DMS153 (cell line): ENCODE data around the gene ARRDC1.
"Not testable (repeated sequence)": the region's sequence is repeated elsewhere in the genome, so short reads cannot be mapped to it uniquely, and the experiment has no call there.

Experiments
- DNase-seq: peaks from one replicate; lab custom pipeline; 2025; lab: John Stamatoyannopoulos, UW

ARRDC1 gene

DNA sequence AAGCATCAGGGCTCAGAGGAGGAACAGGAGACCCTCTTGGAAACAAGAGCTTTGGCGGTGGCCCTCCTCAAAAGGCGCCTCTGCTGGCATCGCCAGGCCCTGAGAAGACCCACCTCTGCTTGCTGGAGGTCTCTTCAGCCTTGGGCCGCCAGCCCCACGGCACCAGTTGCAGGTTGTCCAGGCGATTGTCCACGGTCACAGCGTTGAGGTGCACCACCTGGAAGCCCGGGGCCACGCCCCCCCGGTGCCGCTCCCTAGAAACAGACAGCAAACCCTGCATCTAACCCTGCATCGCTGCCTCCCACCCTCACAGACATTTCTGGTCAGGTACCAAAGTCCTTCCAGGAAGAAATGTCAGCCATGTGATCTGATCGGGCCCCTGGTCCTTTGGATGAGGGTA lies 18.6 kb upstream of the ARRDC1 start:
- no peak for DNase-seq

DNA sequence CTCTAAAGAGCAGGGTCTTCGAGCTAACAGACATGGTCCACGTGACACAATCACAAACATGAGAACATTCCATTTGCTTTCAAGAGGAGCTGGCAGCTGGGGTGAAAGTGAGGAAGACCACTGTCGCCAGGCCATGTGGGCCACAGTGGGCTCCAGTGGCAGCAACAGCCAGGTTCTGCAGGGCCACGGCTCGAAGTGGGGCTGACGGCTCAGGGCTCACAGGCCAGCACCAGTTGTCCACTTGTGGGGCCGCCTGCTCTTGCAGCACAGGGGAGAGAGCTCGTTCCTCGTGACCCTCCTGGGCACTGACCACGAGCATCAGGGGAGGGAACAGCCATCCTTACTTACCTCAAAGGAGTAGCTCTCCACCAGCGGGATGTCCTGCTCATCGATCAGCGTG lies 17.2 kb upstream of the ARRDC1 start:
- DNase-seq = no peak

GRCh38 chr9:137588891-137589290 lies 16.6 kb upstream of the ARRDC1 start:
- DNase-seq = no peak

GRCh38 chr9:137589441-137590122 lies 15.9 kb upstream of the ARRDC1 start:
- no peak for DNase-seq

- DNase-seq = no peak
Measured at GRCh38 chr9:137590123-137590468, 15.4 kb upstream of the ARRDC1 start.

DNA sequence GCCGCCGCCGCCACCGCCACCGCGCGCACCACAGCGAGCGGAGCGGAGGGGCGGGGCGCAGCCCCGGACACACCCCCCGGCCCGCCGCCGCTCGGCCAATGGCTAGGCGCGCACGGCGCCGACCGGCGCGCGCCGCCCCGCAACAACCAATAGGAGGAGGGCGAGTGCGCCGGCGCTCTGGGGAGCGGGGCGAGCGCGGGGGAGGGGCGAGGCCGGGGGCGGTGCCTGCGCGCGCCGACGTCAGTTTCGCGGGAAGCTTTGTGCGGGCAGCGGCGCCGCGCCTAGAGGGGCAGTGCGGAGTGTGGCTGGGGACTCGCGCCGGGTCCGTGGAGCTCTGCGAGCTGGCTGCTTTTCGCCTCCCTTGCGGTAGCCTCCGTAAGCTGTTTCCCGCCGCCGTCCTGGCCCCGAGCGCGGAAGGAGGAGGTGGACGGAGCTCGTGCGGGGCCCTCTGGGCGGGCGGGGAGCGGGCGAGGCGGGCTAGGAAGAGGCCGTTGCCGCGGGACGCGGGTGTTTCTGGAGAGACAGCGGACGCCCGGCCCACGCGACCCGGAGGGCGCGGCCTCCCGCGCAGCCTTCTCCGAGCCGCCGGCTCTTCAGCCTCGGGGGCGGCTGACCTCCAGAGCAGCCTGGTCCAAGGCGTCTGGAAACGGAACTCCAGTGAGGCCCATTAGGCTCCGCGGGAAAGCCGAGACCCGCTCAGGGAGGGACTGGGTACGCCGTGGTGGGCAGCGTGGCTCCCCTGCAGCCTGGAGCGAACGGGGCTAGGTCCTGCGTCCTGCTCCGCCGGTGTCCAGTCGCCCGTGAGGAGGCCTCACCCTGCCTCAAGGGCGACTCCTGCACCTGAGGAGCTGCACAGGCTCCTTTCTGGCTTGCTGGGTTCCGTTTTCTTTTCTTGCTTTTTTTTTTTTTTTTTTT lies 14.8 kb upstream of the ARRDC1 start, which contains the start of gene ZMYND19:
Gene ZMYND19 (minus strand): TSS at position 44 of the 915 bp plus-strand sequence. CDS start 249 bp downstream, outside the sequence.
- DNase-seq = peak; percentile 72

GRCh38 chr9:137592767-137593166 lies 12.7 kb upstream of the ARRDC1 start:
- no peak for DNase-seq

- no peak for DNase-seq
Measured at GRCh38 chr9:137593176-137593575, 12.3 kb upstream of the ARRDC1 start.

DNA sequence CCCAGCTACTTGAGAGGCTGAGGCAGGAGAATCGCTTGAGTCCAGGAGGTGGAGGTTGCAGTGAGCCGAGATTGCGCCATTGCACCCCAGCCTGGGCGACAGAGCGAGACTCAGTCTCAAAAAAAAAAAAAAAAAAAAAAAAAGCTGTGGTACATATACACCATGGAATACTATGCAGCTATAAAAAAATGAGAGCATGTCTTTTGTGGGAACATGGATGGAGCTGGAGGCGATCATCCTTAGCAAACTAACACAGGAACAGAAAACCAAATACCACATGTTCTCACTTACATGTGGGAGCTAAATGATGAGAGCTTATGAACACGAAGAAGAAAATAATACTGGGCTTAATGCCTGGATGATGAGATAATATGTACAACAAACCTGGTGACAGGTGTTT lies 8.9 kb upstream of the ARRDC1 start:
- not testable (repeated sequence) for DNase-seq

- no peak for DNase-seq
Measured at GRCh38 chr9:137598943-137599342, 6.5 kb upstream of the ARRDC1 start.

- DNase-seq = no peak
Measured at GRCh38 chr9:137602661-137603060, 2.8 kb upstream of the ARRDC1 start.

DNA sequence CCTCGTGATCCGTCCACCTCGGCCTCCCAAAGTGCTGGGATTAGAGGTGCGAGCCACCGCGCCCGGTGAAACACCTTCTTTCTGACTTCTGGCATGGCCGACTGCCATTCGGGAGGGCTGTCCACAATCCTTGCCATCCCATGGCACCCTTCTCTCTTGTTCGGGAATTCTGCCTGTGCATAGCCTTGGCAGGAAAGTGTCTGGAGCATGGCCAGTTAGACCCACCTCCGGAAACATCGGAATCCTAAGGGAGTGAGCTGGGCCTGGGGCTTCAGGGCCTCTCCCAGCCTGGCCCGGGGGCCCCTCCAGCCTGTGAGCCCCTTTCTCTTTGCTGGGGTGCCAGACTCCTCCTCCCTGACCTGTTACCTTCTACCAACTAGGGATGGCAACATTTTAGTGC lies 1.6 kb upstream of the ARRDC1 start:
- DNase-seq = no peak

GRCh38 chr9:137604345-137605086 lies 970 bp upstream of the ARRDC1 start:
- DNase-seq = no peak

GRCh38 chr9:137606005-137606621 lies 627 bp downstream of the ARRDC1 start:
- no peak for DNase-seq

- DNase-seq = no peak
Measured at GRCh38 chr9:137606734-137607138, 1.2 kb downstream of the ARRDC1 start.

DNA sequence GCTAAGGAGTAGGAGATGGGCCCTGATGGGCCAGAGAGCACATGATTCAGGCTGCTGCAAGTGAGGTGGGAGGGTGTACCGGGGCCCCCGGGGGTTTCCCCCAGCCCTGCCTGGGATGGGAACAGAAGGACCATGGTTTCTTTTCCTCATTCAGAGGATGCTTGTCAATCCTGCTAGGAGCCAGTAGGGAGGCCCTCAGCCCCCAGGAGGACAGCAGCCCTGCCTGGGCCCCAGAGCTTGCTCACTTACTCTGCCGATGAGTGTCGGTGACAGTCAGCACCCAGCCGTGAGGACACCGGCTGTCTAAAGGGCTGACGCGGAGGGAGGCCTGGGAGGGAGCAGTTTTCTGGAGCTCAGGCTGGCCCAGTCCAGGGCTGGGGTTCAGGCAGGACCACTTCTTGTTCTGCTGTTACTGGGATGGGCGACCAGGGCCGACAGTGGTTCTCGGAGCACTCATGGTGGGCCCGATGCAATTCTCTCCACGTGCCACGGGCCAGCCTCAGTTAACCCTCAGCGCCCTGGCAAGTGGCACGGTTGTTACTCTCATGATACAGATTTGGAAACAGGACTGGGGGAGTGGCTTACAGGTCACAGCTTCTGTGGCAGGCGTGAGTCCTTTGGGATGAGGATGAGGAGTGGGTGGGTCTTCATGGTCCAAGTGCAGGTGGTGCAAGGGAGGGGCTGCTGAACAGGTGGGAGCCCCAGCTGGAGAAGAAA lies 1.8 kb downstream of the ARRDC1 start:
- no peak for DNase-seq

GRCh38 chr9:137610944-137611343 lies 5.5 kb downstream of the ARRDC1 start:
- DNase-seq = no peak

DNA sequence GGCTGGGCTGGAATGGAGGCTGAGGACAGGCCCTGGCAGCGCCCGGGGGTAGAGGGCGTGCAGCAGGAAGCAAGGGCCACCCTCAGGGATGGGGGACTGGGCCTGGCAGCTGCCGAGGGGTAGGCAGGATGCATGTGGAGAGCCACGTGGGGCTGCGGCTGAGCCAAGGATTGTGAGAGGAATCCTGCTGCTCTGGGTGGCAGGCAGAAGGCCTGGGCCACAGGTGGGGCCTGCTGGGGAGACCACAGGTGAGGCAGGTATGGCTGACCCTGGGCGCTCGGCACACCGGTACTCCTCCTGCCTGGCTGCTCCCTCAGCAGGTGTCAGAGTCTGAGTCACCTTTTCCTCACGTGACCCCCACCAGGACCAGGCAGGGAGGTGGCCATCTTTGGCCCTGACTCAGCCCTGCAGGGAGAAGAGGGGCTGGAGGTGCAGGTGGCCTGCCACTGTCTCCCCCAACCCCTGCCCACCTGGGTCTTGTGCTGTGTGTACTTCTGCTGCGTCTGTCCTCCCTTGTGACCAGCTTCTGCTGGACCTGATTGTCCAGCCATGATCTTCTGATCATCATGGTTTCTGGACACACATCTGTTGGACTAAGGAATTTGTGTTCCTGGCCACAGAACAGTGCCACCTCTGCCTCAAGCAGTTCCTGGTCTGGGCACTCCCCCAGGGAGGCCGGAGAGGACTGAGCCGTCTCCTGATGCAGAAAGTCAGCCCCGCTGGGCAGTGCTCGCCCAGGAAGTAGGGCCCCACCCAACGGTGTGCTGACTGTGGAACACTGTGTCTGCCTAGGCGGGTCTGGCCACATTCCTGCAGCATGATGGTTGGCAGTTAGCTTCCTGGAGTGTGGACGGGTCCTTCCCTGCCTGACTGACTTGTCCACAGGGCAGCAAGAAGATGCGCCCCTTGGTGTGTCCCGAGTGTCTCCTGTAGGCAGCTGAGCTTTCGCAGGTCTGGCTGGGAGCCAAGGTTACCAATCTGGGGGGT lies 6.4 kb downstream of the ARRDC1 start:
- peak; percentile 57 for DNase-seq

DNA sequence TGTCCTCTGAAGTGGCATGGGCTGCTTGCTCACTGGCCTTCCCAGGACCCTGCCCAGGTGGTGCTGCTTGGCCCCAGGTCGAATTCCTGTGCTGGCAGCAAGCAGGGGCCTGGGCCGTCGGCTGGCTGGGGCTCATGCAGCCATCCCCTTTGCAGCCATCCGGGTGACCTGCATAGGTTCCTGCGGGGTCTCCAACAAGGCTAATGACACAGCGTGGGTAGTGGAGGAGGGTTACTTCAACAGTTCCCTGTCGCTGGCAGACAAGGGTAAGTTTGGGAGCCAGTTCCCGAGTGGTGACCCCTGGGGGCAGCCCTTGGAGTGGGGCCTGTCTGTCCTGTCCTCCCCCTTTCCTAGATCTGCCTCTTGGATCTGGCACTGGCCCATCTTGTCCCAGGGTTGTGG lies 7.3 kb downstream of the ARRDC1 start:
- DNase-seq = no peak

GRCh38 chr9:137613259-137613658 lies 7.8 kb downstream of the ARRDC1 start:
- DNase-seq = no peak
